Gastroesophageal sphincter (tissue), 4 donors: Measurements from ENCODE around the gene CCL17. TPM values are rescaled to one million over a fixed set of nuclear protein-coding genes. Genes with fewer than 3 reads are reported as not detected.

ENCODE experiments used
- ATAC-seq: fragments of 150-250 bp; one replicate; pipeline ENCODE4 v1.9.1; 2016; ENCODE audit warnings: mild to moderate bottlenecking, moderate library complexity
- H3K27ac ChIP-seq, 4 donors: fragments of 200-600 bp; sonication (generic) in 3 of 4; 1 replicate in 3 of 4; 2 replicates in 1 of 4; pipeline ENCODE4 v1.5.1; 2016 to 2019
- H3K27me3 ChIP-seq: fragments of 200-600 bp; sonication (generic); one replicate; pipeline ENCODE4 v1.5.1; 2019
- H3K36me3 ChIP-seq, 2 donors: fragments of 200-600 bp; sonication (generic); one replicate each; pipeline ENCODE4 v1.5.1; 2019; ENCODE audit warnings: control low read depth in 1 of 2
- H3K4me1 ChIP-seq, 3 donors: fragments of 200-600 bp; sonication (generic); 1 replicate in 2 of 3; 2 replicates in 1 of 3; pipeline ENCODE4 v1.5.1; 2016 to 2019; ENCODE audit warnings: control low read depth in 2 of 3
- H3K4me3 ChIP-seq, 2 donors: fragments of 200-600 bp; sonication (generic); one replicate each; pipeline ENCODE4 v1.5.1; 2019; ENCODE audit warnings: mild to moderate bottlenecking in 1 of 2, moderate library complexity in 1 of 2
- H3K9me3 ChIP-seq, 3 donors: fragments of 200-600 bp; sonication (generic); one replicate each; pipeline ENCODE4 v1.5.1; 2017 to 2019; ENCODE audit warnings: control low read depth in 2 of 3
- CTCF ChIP-seq, 4 experiments: fragments of 200-600 bp in 2 of 4; fragments of 450-650 bp in 2 of 4; sonication (generic) in 1 of 4; IDR thresholded peaks; one replicate each; pipeline ENCODE4 v1.5.1; 2017 to 2019; ENCODE audit warnings: antibody characterized with exemption in 4 of 4, mild to moderate bottlenecking in 2 of 4, moderate library complexity in 2 of 4
- EP300 ChIP-seq: sonication (generic); formaldehyde crosslinking; IDR thresholded peaks from one replicate; pipeline ENCODE4 v1.6.1; 2017; ENCODE audit warnings: antibody characterized with exemption, mild to moderate bottlenecking
- POLR2A ChIP-seq, 2 donors: fragments of 450-650 bp; IDR thresholded peaks; one replicate each; pipeline ENCODE4 v1.6.1; 2017; ENCODE audit warnings: antibody characterized with exemption in 2 of 2, mild to moderate bottlenecking in 2 of 2, moderate library complexity in 1 of 2
- POLR2AphosphoS5 ChIP-seq: sonication (generic); formaldehyde crosslinking; IDR thresholded peaks from one replicate; pipeline ENCODE4 v1.6.1; 2017; ENCODE audit warnings: antibody characterized with exemption
- WGBS, 2 donors: methylation state at CpG; one replicate each; pipeline ENCODE4 v1.1.5; 2018; ENCODE audit warnings: low coverage in 1 of 2; 5-methylcytosine and 5-hydroxymethylcytosine counted together
- total RNA-seq, 4 donors: library from RNA; depleted of rRNA; stranded (reverse); fragments of >200 nt; gene quantifications; one replicate each; pipeline ENCODE4 v1.1.0, GENCODE V29; 2016

Gene CCL17
- total RNA-seq, 4 donors from 2014 or later = not detected

GRCh38 chr16:57358527-57359095 is 46.0 kb upstream of the CCL17 start, which contains the start of gene CCL22:
Gene CCL22 (plus strand): TSS chr16:57358783. CDS start chr16:57358817, 34 bp downstream.
- TF ChIP-seq CTCF (IDR thresholded peaks at IDR 0.05) (no peak), POLR2AphosphoS5 (no peak)
- Histone ChIP-seq H3K27ac (no peak within 1 kb of the TSS), H3K9me3 (no peaks in the 10 kb centered on the region), H3K4me3 (no peak within 1 kb of the TSS), H3K36me3 (no peaks in the 10 kb centered on the region), H3K27me3 (no peaks in the 10 kb centered on the region), H3K4me1 (no peaks in the 10 kb centered on the region)
- no peak for ATAC-seq
- WGBS, 2 donors = 69% methylated on average over 2 of the region's 9 CpGs; no CpG with 5 or more reads in 1 of the 2 donors

GRCh38 chr16:57360321-57360935 is 44.1 kb upstream of the CCL17 start:
- no peaks in the 10 kb centered on the region for H3K9me3 ChIP-seq
- no peak overlapping the region for H3K4me3 ChIP-seq
- H3K27me3 ChIP-seq = no peaks in the 10 kb centered on the region
- 98% methylated on average over 6 of the region's 16 CpGs; no CpG with 5 or more reads in 1 of the 2 donors for WGBS, 2 donors
- no peaks in the 10 kb centered on the region for H3K4me1 ChIP-seq
- TF ChIP-seq CTCF (IDR thresholded peaks at IDR 0.05) = no peak
- no peak for ATAC-seq
- H3K27ac ChIP-seq = no peak overlapping the region
- no peaks in the 10 kb centered on the region for H3K36me3 ChIP-seq

GRCh38 chr16:57361404-57361803 is 43.2 kb upstream of the CCL17 start:
- TF ChIP-seq POLR2AphosphoS5 (no peak), CTCF (IDR thresholded peaks at IDR 0.05) (no peak), POLR2A (IDR thresholded peaks at IDR 0.05) (no peak), EP300 (no peak)
- no peak overlapping the region for H3K27ac ChIP-seq

GRCh38 chr16:57364143-57364542 is 40.4 kb upstream of the CCL17 start:
- 82 to 93% methylated on average over 2 of the region's 3 CpGs for WGBS, 2 donors
- Histone ChIP-seq H3K27ac (no peak overlapping the region), H3K4me3 (no peak overlapping the region), H3K4me1 (no peaks in the 10 kb centered on the region), H3K27me3 (no peaks in the 10 kb centered on the region), H3K9me3 (no peaks in the 10 kb centered on the region), H3K36me3 (no peaks in the 10 kb centered on the region)
- TF ChIP-seq CTCF (IDR thresholded peaks at IDR 0.05) (no peak), POLR2AphosphoS5 (no peak), POLR2A (IDR thresholded peaks at IDR 0.05) (no peak), EP300 (no peak)
- ATAC-seq = no peak

More at GRCh38 chr16:57361404-57361803, 43.2 kb upstream of the CCL17 start:
- Histone ChIP-seq H3K4me1 (no peaks in the 10 kb centered on the region), H3K36me3 (no peaks in the 10 kb centered on the region), H3K9me3 (no peaks in the 10 kb centered on the region), H3K27me3 (no peaks in the 10 kb centered on the region), H3K4me3 (no peak overlapping the region)
- WGBS, 2 donors = 68 to 80% methylated on average over 3 to 4 of the region's 4 CpGs
- no peak for ATAC-seq

- TF ChIP-seq EP300 = no peak
- TF ChIP-seq CTCF (IDR thresholded peaks at IDR 0.05) = no peak
- no peak for TF ChIP-seq POLR2AphosphoS5
- TF ChIP-seq POLR2A (IDR thresholded peaks at IDR 0.05) = no peak
- H3K27me3 ChIP-seq = no peaks in the 10 kb centered on the region
- no peaks in the 10 kb centered on the region for H3K9me3 ChIP-seq
- peaks cover 0 to 7% (median 0%) of the 10 kb centered on the region in 3 donors for H3K4me1 ChIP-seq
- no peak overlapping the region for H3K4me3 ChIP-seq
- H3K27ac ChIP-seq = no peak overlapping the region
- no peaks in the 10 kb centered on the region for H3K36me3 ChIP-seq
- ATAC-seq = no peak
- no CpG with 5 or more reads among the region's 6 CpGs for WGBS, 2 donors
Observed at GRCh38 chr16:57366544-57367040, 38.0 kb upstream of the CCL17 start.
